Activated CD4-positive, alpha-beta memory T cell treated with anti-CD3 and anti-CD28 coated beads for 36 hours (primary cell): ENCODE measurements around the gene STON2. TPM values are rescaled to one million over a fixed set of nuclear protein-coding genes. Genes with fewer than 3 reads are reported as not detected.
"Not testable (repeated sequence)": the region's sequence is repeated elsewhere in the genome, so short reads cannot be mapped to it uniquely, and the experiment has no call there.

ENCODE experiments used
- CTCF ChIA-PET: fragments of 350-600 bp; sonication (Branson Sonifier 250); formaldehyde crosslinking; loops from one replicate; lab custom pipeline; 2021; ENCODE audit warnings: antibody characterized with exemption, inconsistent platforms; lab: Charles Lee
- POLR2A ChIA-PET: fragments of 350-600 bp; sonication (Branson Sonifier 250); formaldehyde crosslinking; loops from one replicate; lab custom pipeline; 2021; ENCODE audit warnings: antibody characterized with exemption; lab: Charles Lee
- DNase-seq: peaks from one replicate; pipeline ENCODE4 v3.0.0-alpha.2; 2020
- H3K27ac Mint-ChIP-seq: one replicate; pipeline ENCODE4 v1.8.0; 2021; ENCODE audit warnings: mixed read lengths
- H3K27me3 Mint-ChIP-seq: one replicate; pipeline ENCODE4 v1.8.0; 2021; ENCODE audit warnings: mixed read lengths
- H3K36me3 Mint-ChIP-seq: one replicate; pipeline ENCODE4 v1.8.0; 2021; ENCODE audit warnings: mixed read lengths
- H3K4me1 Mint-ChIP-seq: one replicate; pipeline ENCODE4 v1.8.0; 2021; ENCODE audit warnings: low read depth, mixed read lengths
- H3K4me3 Mint-ChIP-seq: one replicate; pipeline ENCODE4 v1.8.0; 2021; ENCODE audit warnings: mild to moderate bottlenecking, mixed read lengths
- H3K9me3 Mint-ChIP-seq: one replicate; pipeline ENCODE4 v1.8.0; 2021; ENCODE audit warnings: mixed read lengths
- intact Hi-C: fragments of 100-400 bp; cut with micrococcal nuclease; formaldehyde crosslinking; loops from one replicate; pipeline ENCODE4 v1.15.1; 2023
- total RNA-seq, 2 experiments: library from RNA; stranded (reverse); gene quantifications; one replicate each; pipeline ENCODE4 v1.2.3, GENCODE V29; 2021

STON2 gene
- total RNA-seq, 2 experiments from 2014 or later: 0.12 to 0.34 TPM

GRCh38 chr14:81392052-81392451 is 8.1 kb downstream of the STON2 start:
- H3K27ac Mint-ChIP-seq: no peak overlapping the region
- intact Hi-C loops: no loop called here
- H3K4me3 Mint-ChIP-seq: no peak overlapping the region
- ChIA-PET POLR2A (interaction anchor here (1.0 kb wide), 1 partner anchor 28 kb away, joined by 4 read pairs; no protein-coding TSS in a partner anchor), CTCF (no interaction called here)
- no peaks in the 10 kb centered on the region for H3K9me3 Mint-ChIP-seq
- H3K36me3 Mint-ChIP-seq: no peaks in the 10 kb centered on the region
- DNase-seq: no peak
- H3K27me3 Mint-ChIP-seq: peaks cover 3% of the 10 kb centered on the region
- H3K4me1 Mint-ChIP-seq: no peaks in the 10 kb centered on the region

- CTCF ChIA-PET: no interaction called here
- Mint-ChIP-seq H3K36me3 (no peaks in the 10 kb centered on the region), H3K9me3 (no peaks in the 10 kb centered on the region)
Observed at GRCh38 chr14:81390696-81391095, 9.4 kb downstream of the STON2 start.

GRCh38 chr14:81388336-81388735 is 11.8 kb downstream of the STON2 start:
- H3K36me3 Mint-ChIP-seq: no peaks in the 10 kb centered on the region
- POLR2A ChIA-PET: no interaction called here
- CTCF ChIA-PET: no interaction called here

More at GRCh38 chr14:81390696-81391095, 9.4 kb downstream of the STON2 start:
- intact Hi-C loops: no loop called here
- H3K27ac Mint-ChIP-seq: no peak overlapping the region
- H3K4me3 Mint-ChIP-seq: no peak overlapping the region
- no peaks in the 10 kb centered on the region for H3K4me1 Mint-ChIP-seq
- no peak for DNase-seq
- peaks cover 4% of the 10 kb centered on the region for H3K27me3 Mint-ChIP-seq
- POLR2A ChIA-PET: no interaction called here

GRCh38 chr14:81386290-81386745 is 13.8 kb downstream of the STON2 start:
- no peak overlapping the region for H3K4me3 Mint-ChIP-seq
- CTCF ChIA-PET: no interaction called here
- peaks cover 3% of the 10 kb centered on the region for H3K27me3 Mint-ChIP-seq
- no peaks in the 10 kb centered on the region for H3K4me1 Mint-ChIP-seq
- H3K27ac Mint-ChIP-seq: no peak overlapping the region
- no peaks in the 10 kb centered on the region for H3K9me3 Mint-ChIP-seq
- H3K36me3 Mint-ChIP-seq: no peaks in the 10 kb centered on the region
- POLR2A ChIA-PET: no interaction called here
- intact Hi-C loops: no loop called here
- no peak for DNase-seq

More at GRCh38 chr14:81388336-81388735, 11.8 kb downstream of the STON2 start:
- H3K4me3 Mint-ChIP-seq: no peak overlapping the region
- H3K27ac Mint-ChIP-seq: no peak overlapping the region
- no peaks in the 10 kb centered on the region for H3K4me1 Mint-ChIP-seq
- no peaks in the 10 kb centered on the region for H3K9me3 Mint-ChIP-seq
- intact Hi-C loops: no loop called here
- peaks cover 5% of the 10 kb centered on the region for H3K27me3 Mint-ChIP-seq
- DNase-seq: no peak

- CTCF ChIA-PET: no interaction called here
- DNase-seq: no peak
- POLR2A ChIA-PET: no interaction called here
Observed at GRCh38 chr14:81385886-81386285, 14.2 kb downstream of the STON2 start.

GRCh38 chr14:81385419-81385818 is 14.7 kb downstream of the STON2 start:
- H3K9me3 Mint-ChIP-seq: no peaks in the 10 kb centered on the region
- no peak for DNase-seq
- POLR2A ChIA-PET: no interaction called here
- CTCF ChIA-PET: no interaction called here
- H3K36me3 Mint-ChIP-seq: no peaks in the 10 kb centered on the region
- no peak overlapping the region for H3K27ac Mint-ChIP-seq
- H3K27me3 Mint-ChIP-seq: peaks cover 3% of the 10 kb centered on the region
- intact Hi-C loops: no loop called here
- no peaks in the 10 kb centered on the region for H3K4me1 Mint-ChIP-seq
- no peak overlapping the region for H3K4me3 Mint-ChIP-seq

More at GRCh38 chr14:81385886-81386285, 14.2 kb downstream of the STON2 start:
- Mint-ChIP-seq H3K4me1 (no peaks in the 10 kb centered on the region), H3K27me3 (peaks cover 3% of the 10 kb centered on the region), H3K9me3 (no peaks in the 10 kb centered on the region), H3K36me3 (no peaks in the 10 kb centered on the region), H3K4me3 (no peak overlapping the region), H3K27ac (no peak overlapping the region)
- intact Hi-C loops: no loop called here

DNA sequence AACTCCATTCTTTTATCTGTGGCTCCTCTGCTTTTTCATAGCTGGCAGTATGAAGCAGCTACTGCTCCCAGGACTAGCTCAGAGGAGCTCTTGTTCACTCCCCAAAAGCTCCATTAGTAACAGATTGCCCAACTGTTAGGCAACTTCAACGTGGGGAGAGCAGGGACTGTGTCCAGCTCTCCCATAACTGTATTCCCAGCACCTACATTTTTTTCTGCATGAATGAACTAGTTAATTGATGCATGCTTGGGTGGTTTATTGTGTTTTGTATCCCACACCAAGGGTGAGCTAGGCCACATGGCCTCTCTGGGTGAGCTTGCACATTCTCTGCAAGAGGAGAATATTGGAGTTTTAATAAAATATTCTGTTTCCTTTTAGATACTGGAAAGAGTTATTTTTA is 15.2 kb downstream of the STON2 start:
- H3K9me3 Mint-ChIP-seq: no peaks in the 10 kb centered on the region
- intact Hi-C loops: no loop called here
- no peak overlapping the region for H3K4me3 Mint-ChIP-seq
- H3K27me3 Mint-ChIP-seq: peaks cover 3% of the 10 kb centered on the region
- H3K27ac Mint-ChIP-seq: no peak overlapping the region
- ChIA-PET POLR2A (no interaction called here), CTCF (no interaction called here)
- DNase-seq: no peak
- H3K36me3 Mint-ChIP-seq: no peaks in the 10 kb centered on the region
- no peaks in the 10 kb centered on the region for H3K4me1 Mint-ChIP-seq

GRCh38 chr14:81382517-81383225 is 17.5 kb downstream of the STON2 start:
- DNase-seq: no peak
- no peaks in the 10 kb centered on the region for H3K4me1 Mint-ChIP-seq
- H3K4me3 Mint-ChIP-seq: no peak overlapping the region
- no peaks in the 10 kb centered on the region for H3K36me3 Mint-ChIP-seq
- ChIA-PET CTCF (no interaction called here), POLR2A (no interaction called here)
- H3K9me3 Mint-ChIP-seq: no peaks in the 10 kb centered on the region
- H3K27me3 Mint-ChIP-seq: peaks cover 5% of the 10 kb centered on the region
- H3K27ac Mint-ChIP-seq: no peak overlapping the region
- intact Hi-C loops: no loop called here

DNA sequence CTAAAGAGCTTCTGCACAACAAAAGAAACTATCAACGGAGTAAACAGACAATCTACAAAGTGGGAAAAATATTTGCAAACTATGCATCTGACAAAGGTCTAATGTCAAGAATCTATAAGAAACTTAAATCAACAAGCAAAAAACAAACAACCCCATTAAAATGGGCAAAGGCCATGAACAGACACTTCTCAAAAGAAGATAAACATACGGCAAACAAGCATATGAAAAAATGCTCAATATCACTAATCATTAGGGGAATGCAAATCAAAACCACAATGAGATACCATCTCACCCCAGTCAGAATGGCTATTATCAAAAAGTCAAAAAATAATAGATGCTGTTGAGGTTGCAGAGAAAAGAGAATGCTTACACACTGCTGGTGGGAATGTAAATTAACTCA is 20.1 kb downstream of the STON2 start:
- H3K9me3 Mint-ChIP-seq, H3K4me3 Mint-ChIP-seq, H3K4me1 Mint-ChIP-seq, DNase-seq, CTCF ChIA-PET, H3K36me3 Mint-ChIP-seq, H3K27me3 Mint-ChIP-seq, POLR2A ChIA-PET, H3K27ac Mint-ChIP-seq, intact Hi-C loops: not testable (repeated sequence)

GRCh38 chr14:81371802-81372201 is 28.3 kb downstream of the STON2 start:
- POLR2A ChIA-PET: no interaction called here
- CTCF ChIA-PET: no interaction called here
- Mint-ChIP-seq H3K9me3 (no peaks in the 10 kb centered on the region), H3K27me3 (peaks cover 6% of the 10 kb centered on the region), H3K36me3 (no peaks in the 10 kb centered on the region), H3K4me3 (no peak overlapping the region), H3K27ac (no peak overlapping the region), H3K4me1 (no peaks in the 10 kb centered on the region)
- intact Hi-C loops: no loop called here
- no peak for DNase-seq

DNA sequence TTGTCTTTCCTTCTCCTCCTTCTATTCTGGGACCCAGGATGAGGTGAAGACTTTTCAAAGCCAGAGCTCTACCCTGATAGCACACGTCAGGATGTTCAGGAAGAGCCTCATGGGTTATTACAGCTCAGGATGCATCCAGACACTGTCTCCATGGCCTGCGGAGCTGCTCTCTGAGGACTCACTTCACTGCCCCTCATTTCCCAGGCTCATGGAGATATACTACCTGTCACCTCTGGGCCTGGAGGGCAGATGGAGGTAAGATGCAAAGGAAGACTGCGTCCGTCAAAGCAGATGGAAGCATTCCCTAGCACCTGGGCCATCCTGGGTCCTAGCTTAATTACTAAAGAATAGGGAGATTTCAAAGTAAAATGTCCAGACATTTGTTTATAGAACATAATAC is 32.6 kb downstream of the STON2 start:
- Mint-ChIP-seq H3K36me3 (no peaks in the 10 kb centered on the region), H3K27me3 (peaks cover 1% of the 10 kb centered on the region), H3K4me3 (no peak overlapping the region), H3K4me1 (no peaks in the 10 kb centered on the region), H3K27ac (no peak overlapping the region), H3K9me3 (no peaks in the 10 kb centered on the region)
- ChIA-PET POLR2A (no interaction called here), CTCF (interaction anchor here (0.7 kb wide), 1 partner anchor 85 kb away, joined by 3 read pairs; no protein-coding TSS in a partner anchor)
- DNase-seq: no peak
- intact Hi-C loops: no loop called here

- no peak overlapping the region for H3K4me3 Mint-ChIP-seq
- H3K9me3 Mint-ChIP-seq: no peaks in the 10 kb centered on the region
- H3K27me3 Mint-ChIP-seq: peaks cover 1% of the 10 kb centered on the region
- H3K27ac Mint-ChIP-seq: no peak overlapping the region
- intact Hi-C loops: no loop called here
- DNase-seq: no peak
- POLR2A ChIA-PET: no interaction called here
- no peaks in the 10 kb centered on the region for H3K4me1 Mint-ChIP-seq
- CTCF ChIA-PET: no interaction called here
- H3K36me3 Mint-ChIP-seq: no peaks in the 10 kb centered on the region
Observed at GRCh38 chr14:81366884-81367283, 33.2 kb downstream of the STON2 start.

- DNase-seq: no peak
- Mint-ChIP-seq H3K36me3 (no peaks in the 10 kb centered on the region), H3K9me3 (no peaks in the 10 kb centered on the region), H3K27me3 (peaks cover 1% of the 10 kb centered on the region), H3K4me3 (no peak overlapping the region), H3K27ac (no peak overlapping the region), H3K4me1 (no peaks in the 10 kb centered on the region)
- CTCF ChIA-PET: no interaction called here
- intact Hi-C loops: no loop called here
- POLR2A ChIA-PET: no interaction called here
Observed at GRCh38 chr14:81366214-81366613, 33.9 kb downstream of the STON2 start.
